ENCODE measurements around the gene OSBPL2.

OSBPL2 gene

GRCh38 chr20:62287129-62287528 lies 48.8 kb downstream of the OSBPL2 start:
- no peak for DNase-seq

GRCh38 chr20:62287759-62288534 lies 49.6 kb downstream of the OSBPL2 start:
- no peak for DNase-seq

DNA sequence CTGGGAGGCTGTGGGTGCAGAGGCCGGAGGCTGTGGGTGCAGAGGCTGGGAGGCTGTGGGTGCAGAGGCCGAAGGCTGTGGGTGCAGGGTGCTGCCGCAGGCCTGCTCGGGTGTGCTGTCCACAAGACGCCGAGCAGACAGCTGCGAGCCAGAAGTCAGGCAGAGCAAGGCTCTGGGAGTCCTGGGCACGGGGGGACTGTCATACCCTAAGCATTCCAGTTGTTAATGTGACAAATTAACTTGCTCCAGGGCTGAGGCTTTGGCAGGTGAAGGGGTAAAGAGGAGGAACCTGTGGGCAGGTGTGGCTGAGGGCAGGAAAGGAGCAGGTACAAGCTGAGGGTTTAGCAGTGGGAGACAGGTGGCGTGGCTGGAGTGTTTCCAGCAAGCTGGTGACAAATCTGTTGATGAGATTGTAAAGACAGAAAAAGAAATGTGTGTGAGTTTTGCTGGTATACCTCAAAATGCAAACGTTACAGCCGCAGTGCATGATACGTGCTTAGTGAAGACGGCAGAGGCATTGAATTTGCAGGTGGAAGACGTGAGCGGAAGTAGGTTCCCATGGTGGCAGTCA lies 50.3 kb downstream of the OSBPL2 start:
- DNase-seq, result no peak

DNA sequence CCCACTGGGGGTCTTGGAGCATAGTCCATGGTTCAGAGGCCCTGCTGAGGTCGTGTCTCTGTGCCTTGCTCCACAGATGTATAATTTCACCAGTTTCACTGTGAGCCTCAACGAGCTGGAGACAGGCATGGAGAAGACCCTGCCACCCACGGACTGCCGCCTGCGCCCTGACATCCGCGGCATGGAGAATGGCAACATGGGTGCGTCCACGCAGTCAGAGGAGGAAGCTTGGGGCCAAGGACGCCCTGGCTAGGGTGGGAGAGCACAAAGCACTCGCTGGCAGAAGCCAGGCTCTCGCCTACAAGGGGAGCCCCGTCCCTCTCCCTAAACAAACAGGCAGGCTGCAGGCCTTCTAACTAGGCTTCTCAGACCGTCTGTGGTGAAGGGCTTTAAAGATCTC lies 50.8 kb downstream of the OSBPL2 start:
- no peak for DNase-seq

DNA sequence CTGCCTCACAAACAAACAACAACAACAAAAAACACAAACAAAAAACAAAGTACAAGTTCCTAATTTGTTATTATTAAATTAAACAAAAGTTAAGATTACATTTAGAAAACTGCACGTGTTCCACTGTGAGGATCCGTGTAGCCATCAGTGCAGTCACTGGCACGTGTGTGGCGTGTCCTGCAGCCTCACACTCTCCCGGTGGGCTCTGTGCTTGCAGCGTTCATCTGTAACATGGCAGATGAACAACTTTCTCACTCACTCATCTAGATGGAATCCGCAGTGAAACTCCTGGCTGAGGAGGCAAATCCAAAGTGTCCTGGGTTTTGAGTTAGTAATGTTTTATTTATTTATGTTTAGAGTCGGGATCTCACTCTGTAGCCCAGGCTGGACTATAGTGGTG lies 51.6 kb downstream of the OSBPL2 start:
- DNase-seq, result no peak

- DNase-seq, result no peak
These were observed 53.1 kb downstream of the OSBPL2 start for GRCh38 chr20:62291251-62292066.

GRCh38 chr20:62292108-62292507 lies 53.8 kb downstream of the OSBPL2 start:
- DNase-seq, result no peak

DNA sequence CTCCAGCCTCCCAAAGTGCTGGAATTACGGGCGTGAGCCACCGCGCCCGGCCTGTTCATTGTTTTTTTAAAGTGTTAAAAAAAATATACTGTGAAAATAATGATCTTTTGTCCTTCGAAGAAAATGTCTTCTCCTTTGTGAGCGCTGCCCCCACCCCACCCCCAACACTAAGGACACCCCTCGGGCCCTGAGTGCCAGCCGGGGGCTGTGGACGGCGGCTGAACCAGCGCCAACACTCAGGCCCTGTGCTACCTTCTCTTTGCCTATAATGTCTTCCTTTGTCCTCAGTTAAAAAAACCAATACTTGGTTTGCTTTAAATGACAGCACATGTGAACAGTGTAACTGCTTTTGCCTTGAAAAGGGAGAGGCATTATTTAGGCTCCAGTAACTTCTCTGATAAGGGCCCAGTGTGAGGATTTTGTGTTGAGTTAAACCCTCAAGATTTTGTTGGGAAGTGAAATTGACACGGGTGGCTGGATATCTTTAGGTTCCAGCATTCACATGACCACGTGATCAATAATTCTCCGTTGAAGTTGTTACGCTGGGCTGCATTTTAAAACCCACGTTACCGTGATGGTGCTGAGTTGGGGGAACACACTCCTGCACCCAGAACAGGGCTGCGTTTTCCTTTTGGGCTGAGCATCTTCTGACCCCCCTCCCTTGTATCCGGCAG lies 54.9 kb downstream of the OSBPL2 start:
- DNase-seq, result no peak

- DNase-seq, result no peak
These were observed 55.6 kb downstream of the OSBPL2 start for GRCh38 chr20:62293946-62294345.

GRCh38 chr20:62294516-62294915 lies 56.2 kb downstream of the OSBPL2 start:
- DNase-seq, result peak; percentile 65

DNA sequence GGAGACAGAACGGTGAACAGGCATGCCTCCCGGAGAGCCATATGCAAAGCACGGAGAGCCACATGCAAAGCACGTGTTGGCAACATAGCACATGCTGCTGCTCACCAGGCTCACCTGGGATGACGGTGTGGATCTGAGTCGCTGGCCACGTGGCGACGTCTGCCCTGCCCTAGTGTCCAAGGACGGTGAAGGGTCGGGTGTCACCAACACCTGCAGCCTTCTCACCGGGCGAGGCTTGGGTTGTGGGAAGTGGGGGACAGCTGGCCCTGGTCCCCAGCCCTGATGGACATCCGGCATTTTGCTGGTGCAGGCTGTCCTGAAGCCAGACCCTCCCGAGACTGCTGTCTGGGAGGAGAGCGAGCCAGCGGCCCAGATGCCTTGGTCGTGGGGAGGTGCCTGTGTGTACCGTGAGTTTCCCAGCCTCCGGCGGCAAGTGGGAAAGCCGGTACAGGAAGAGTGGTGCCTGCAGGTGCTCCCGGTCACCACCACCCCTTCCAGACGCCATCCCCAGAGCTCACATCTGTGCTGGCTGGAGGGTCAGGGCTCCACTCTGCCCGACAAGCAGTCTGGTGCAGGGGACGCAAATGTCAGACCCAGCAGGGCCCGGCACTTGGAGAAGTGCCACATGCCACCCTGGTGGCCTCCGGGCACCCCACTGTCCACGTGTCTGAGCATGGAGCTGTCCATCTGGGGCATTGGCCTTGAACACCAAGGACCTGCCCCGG lies 58.6 kb downstream of the OSBPL2 start:
- DNase-seq, result no peak

- DNase-seq, result no peak
These were observed 59.3 kb downstream of the OSBPL2 start for GRCh38 chr20:62297449-62298227.

DNA sequence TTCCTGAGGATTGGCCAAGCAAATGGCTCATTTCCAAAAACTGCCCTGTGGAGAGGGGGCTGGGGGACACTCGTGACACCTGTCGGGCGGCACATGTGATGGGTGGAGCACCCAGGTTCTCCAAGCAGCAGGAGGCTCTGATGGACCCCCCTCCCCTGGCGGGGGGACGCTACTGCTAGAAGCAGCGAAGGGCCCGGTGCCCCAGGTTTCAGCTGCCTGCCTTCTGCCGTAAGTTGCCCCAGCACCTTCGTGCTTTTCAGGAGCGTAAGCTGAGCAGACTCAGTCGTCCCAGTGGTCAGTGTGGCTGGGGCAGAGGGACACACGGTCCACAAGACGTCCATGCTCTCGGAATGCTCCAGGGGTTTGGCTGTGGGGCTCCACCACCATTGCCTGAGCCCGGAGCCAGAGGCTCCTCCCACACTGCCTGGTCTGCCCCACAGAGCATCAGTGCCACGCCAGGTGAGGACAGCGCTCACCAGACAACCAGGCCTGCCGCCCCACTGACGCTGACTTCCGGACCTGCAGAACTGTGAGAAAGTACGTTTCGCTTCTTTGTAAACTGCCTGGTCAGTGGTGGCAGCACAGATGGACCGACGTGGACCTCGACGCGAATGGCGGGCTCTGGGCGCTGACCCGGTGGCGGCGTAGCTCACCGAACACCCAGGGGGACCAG lies 60.4 kb downstream of the OSBPL2 start:
- no peak for DNase-seq

GRCh38 chr20:62299666-62300236 lies 61.4 kb downstream of the OSBPL2 start:
- DNase-seq, result no peak

GRCh38 chr20:62300319-62300718 lies 62.0 kb downstream of the OSBPL2 start:
- peak; percentile 43 for DNase-seq

DNA sequence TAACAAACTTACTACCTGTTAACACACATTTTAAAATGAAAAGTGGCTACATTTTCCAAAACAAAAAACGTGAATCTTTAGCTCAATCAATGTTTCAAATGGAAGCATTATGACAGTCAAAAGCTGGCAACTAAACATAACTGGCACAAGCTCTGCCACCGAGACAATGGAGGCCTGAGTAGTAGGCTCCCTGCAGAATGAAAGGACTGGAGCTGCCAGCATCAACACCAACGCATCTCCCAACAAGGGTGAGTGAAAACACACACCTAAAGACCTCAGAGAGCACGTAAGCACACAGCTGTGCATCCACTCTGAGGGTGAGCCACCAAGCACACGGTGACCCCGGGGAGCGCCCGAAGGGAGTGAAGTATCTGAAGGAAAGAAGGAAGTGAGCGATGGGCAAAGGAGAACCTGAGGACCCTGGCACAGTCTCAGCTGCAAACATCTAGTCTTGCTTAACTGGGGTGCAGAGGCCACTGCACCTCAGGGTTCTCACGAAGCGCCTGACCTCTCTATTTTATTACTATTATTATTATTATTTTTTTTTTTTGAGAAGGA lies 62.9 kb downstream of the OSBPL2 start:
- DNase-seq, result peak; percentile 37

GRCh38 chr20:62301773-62302340 lies 63.5 kb downstream of the OSBPL2 start:
- DNase-seq, result peak; percentile 96

GRCh38 chr20:62302341-62303061 lies 64.2 kb downstream of the OSBPL2 start, which contains the start of gene ADRM1:
Gene ADRM1 (plus strand): TSS chr20:62302997. CDS start chr20:62303569, 572 bp downstream.
- DNase-seq, result peak; percentile 92

GRCh38 chr20:62303062-62303339 lies 64.7 kb downstream of the OSBPL2 start:
- DNase-seq, result no peak
